DOHH2 (cell line): Measurements from ENCODE around the gene TSPAN4.
A peak's percentile ranks its signal among the peaks of the same experiment; 100 is the strongest.

Experiments
- H3F3A ChIP-seq: fragments of 200-600 bp; sonication (generic), shearing (Covaris generic); 2 replicates; pipeline ENCODE4 v1.6.0; 2016; ENCODE audit warnings: antibody characterized with exemption, mild to moderate bottlenecking; ENCODE audit not compliant: control insufficient read depth, insufficient read depth
- H3K27ac ChIP-seq: fragments of 200-600 bp; sonication (generic); 2 replicates; pipeline ENCODE4 v1.5.1; 2014; ENCODE audit warnings: low read depth, mild to moderate bottlenecking, low read length, moderate library complexity
- H3K27me3 ChIP-seq: fragments of 200-600 bp; sonication (generic); 2 replicates; pipeline ENCODE4 v1.6.1; 2014; ENCODE audit warnings: mild to moderate bottlenecking, low read length, mixed read lengths; ENCODE audit not compliant: control insufficient read depth
- H3K36me3 ChIP-seq: fragments of 200-600 bp; sonication (generic); 2 replicates; pipeline ENCODE4 v1.6.1; 2014; ENCODE audit warnings: mild to moderate bottlenecking, low read length, moderate library complexity, mixed read lengths; ENCODE audit not compliant: control insufficient read depth
- H3K4me1 ChIP-seq: fragments of 200-600 bp; sonication (generic); 2 replicates; pipeline ENCODE4 v1.6.1; 2014; ENCODE audit warnings: mild to moderate bottlenecking, low read length, mixed read lengths; ENCODE audit not compliant: control insufficient read depth
- H3K4me2 ChIP-seq: fragments of 200-600 bp; sonication (generic); 2 replicates; pipeline ENCODE4 v1.6.0; 2014; ENCODE audit warnings: mild to moderate bottlenecking, low read length, moderate library complexity
- H3K4me3 ChIP-seq: fragments of 200-600 bp; sonication (generic); 2 replicates; pipeline ENCODE4 v1.5.1; 2014; ENCODE audit warnings: mild to moderate bottlenecking, low read length, mixed read lengths
- H3K79me2 ChIP-seq: fragments of 200-600 bp; sonication (generic); 2 replicates; pipeline ENCODE4 v1.6.1; 2014; ENCODE audit warnings: mild to moderate bottlenecking, low read length, mixed read lengths; ENCODE audit not compliant: control insufficient read depth
- H3K9me2 ChIP-seq: fragments of 200-600 bp; sonication (generic); replicated peaks from 2 replicates; pipeline ENCODE4 v1.6.1; 2014; ENCODE audit warnings: mild to moderate bottlenecking, low read length, mixed read lengths; ENCODE audit not compliant: control insufficient read depth
- H3K9me3 ChIP-seq: fragments of 200-600 bp; sonication (generic); 2 replicates; pipeline ENCODE4 v1.6.1; 2014; ENCODE audit warnings: antibody characterized with exemption, low read length, mixed read lengths; ENCODE audit not compliant: control insufficient read depth, insufficient read depth
- H4K20me1 ChIP-seq: fragments of 200-600 bp; sonication (generic); 2 replicates; pipeline ENCODE4 v1.6.0; 2014; ENCODE audit warnings: low read depth, mild to moderate bottlenecking, antibody characterized with exemption, low read length, moderate library complexity; ENCODE audit not compliant: control insufficient read depth, insufficient read depth
- CTCF ChIP-seq: fragments of 200-600 bp; sonication (generic); IDR thresholded peaks from one replicate; pipeline ENCODE4 v1.5.1; 2014; ENCODE audit warnings: antibody characterized with exemption, mild to moderate bottlenecking, low read depth, low read length; ENCODE audit not compliant: poor library complexity, severe bottlenecking
- EZH2phosphoT487 ChIP-seq: fragments of 200-600 bp; sonication (generic); IDR thresholded peaks from 2 replicates; pipeline ENCODE4 v1.6.1; 2017; ENCODE audit warnings: borderline replicate concordance, mild to moderate bottlenecking, antibody characterized with exemption, low read length, moderate library complexity, mixed read lengths

The TSPAN4 gene

GRCh38 chr11:815675-816432 lies 26.8 kb upstream of the TSPAN4 start:
- Histone ChIP-seq H3K27ac (no peak overlapping the region), H3K9me2 (no peaks in the 10 kb centered on the region), H3K4me1 (peaks cover 41% of the 10 kb centered on the region), H3K9me3 (no peaks in the 10 kb centered on the region), H4K20me1 (peaks cover 18% of the 10 kb centered on the region), H3K27me3 (no peaks in the 10 kb centered on the region), H3K4me2 (no peak overlapping the region), H3K79me2 (peaks cover 23% of the 10 kb centered on the region), H3K4me3 (no peak overlapping the region), H3F3A (peaks cover 50% of the 10 kb centered on the region), H3K36me3 (peaks cover 42% of the 10 kb centered on the region)
- TF ChIP-seq CTCF = no peak

- Histone ChIP-seq H3K4me1 (peaks cover 38% of the 10 kb centered on the region), H4K20me1 (peaks cover 17% of the 10 kb centered on the region), H3F3A (peaks cover 45% of the 10 kb centered on the region), H3K27me3 (no peaks in the 10 kb centered on the region), H3K4me3 (no peak overlapping the region), H3K79me2 (peaks cover 23% of the 10 kb centered on the region), H3K4me2 (no peak overlapping the region), H3K27ac (no peak overlapping the region), H3K36me3 (peaks cover 37% of the 10 kb centered on the region), H3K9me2 (no peaks in the 10 kb centered on the region), H3K9me3 (no peaks in the 10 kb centered on the region)
- TF ChIP-seq EZH2phosphoT487 (no peak), CTCF (no peak)
Measured at GRCh38 chr11:816433-816779, 26.2 kb upstream of the TSPAN4 start.

- Histone ChIP-seq H3F3A (peaks cover 26% of the 10 kb centered on the region), H3K4me2 (peak within 1 kb of the TSS; percentile 83), H3K36me3 (peaks cover 18% of the 10 kb centered on the region), H3K9me3 (no peaks in the 10 kb centered on the region), H3K4me3 (peak within 1 kb of the TSS; percentile 73), H3K27ac (peak within 1 kb of the TSS; percentile 44), H3K27me3 (no peaks in the 10 kb centered on the region), H3K4me1 (peaks cover 20% of the 10 kb centered on the region), H3K9me2 (no peaks in the 10 kb centered on the region), H4K20me1 (peaks cover 11% of the 10 kb centered on the region), H3K79me2 (peaks cover 16% of the 10 kb centered on the region)
- TF ChIP-seq EZH2phosphoT487 = no peak
- no peak for TF ChIP-seq CTCF
Measured at GRCh38 chr11:818396-819128, 24.1 kb upstream of the TSPAN4 start, which contains the start of gene PNPLA2. TSS of gene PNPLA2 (plus strand) at chr11:818914. CDS start at chr11:819719, 805 bp downstream.
